Urothelium cell line (cell line): ENCODE measurements around the gene BPGM.

Source experiments
- DNase-seq: peaks from one replicate; pipeline ENCODE4 v3.0.0; 2011; ENCODE audit warnings: low spot score, mixed read lengths
- FAIRE-seq: peaks from 2 replicates; lab custom pipeline; 2011; peaks lifted over from hg19 to GRCh38; lab: Jason Lieb, UNC

The BPGM gene

DNA sequence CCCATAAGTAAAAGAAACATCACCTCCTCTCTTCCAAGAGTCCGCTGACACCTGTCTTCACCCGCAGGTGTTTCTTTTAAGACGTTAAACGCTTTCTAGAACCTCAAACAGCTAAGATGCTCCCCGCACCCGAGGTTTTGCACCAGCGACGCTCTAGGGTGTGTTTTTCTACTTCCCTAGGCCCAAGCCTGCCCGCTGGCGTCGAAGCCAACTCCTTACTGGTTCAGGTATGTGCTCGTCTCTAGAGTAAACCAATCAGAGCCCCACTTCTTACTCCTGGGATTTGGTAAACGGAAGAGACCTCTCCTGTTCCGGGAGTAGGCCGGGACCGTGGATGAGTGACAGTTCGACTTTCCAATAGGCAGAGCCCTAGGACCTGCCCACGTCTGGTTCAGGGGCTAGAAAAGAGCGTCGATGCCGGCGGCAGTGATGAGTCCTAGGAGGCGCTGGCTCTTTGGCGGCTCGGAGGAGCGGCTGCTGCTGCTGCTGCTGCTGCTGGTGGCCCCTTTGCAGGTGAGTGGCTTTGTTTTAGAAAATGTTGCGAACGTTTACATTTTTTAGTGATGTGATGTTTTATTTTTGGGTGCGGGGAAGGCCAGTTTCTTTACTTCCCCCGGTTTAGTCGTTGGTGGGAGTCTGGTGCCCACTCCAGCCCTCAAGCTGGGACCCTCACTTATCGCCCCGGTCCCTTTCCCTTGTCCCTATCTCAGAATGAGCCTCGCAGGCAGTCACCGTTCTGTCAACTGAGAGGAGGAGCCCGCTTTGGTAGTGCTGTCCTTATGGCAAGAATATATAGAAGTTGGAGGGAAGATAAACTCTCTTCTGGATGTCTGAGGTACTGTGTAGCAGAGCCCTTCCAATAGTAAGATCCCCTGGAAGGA lies at the start of gene BPGM:
Gene BPGM, plus strand, starts transcription at position 429 of the 881 bp plus-strand sequence. CDS start 14,655 bp downstream, outside the sequence.
- DNase-seq, result peak; percentile 95
- FAIRE-seq, result no peak

GRCh38 chr7:134599371-134599770 lies 47.3 kb upstream of the BPGM start:
- FAIRE-seq (no peak), DNase-seq (no peak)

GRCh38 chr7:134601459-134601858 lies 45.2 kb upstream of the BPGM start:
- no peak for DNase-seq
- no peak for FAIRE-seq

DNA sequence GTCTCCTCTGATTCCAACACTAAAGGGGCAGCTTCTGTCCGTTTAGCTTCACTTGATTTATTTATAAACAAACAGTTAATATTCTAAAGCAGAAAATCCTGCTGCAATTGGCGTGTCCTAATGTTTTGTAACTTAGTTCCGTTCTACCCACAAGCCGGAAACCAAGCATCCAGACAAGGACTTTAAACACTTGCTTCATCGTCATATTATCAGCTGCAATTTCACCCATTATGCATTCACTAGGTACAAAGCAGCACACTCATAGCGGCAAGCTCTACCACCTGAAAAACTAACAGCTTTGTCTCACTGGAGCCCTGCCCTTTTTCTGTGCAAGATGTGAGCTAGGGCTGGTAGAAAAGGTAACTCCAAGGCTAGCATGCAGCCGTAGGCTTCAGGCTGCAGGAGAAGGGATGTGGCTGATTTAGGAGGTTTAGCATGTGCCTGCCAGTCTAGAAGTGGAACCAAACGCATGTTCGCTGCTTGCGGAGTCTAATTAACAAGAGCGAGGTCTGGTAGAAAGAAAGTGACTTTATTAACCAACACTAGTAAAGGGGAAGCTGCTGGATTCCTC lies 43.7 kb upstream of the BPGM start:
- no peak for DNase-seq
- no peak for FAIRE-seq

GRCh38 chr7:134605978-134606923 lies 40.4 kb upstream of the BPGM start:
- FAIRE-seq (no peak), DNase-seq (peak; percentile 41)

DNA sequence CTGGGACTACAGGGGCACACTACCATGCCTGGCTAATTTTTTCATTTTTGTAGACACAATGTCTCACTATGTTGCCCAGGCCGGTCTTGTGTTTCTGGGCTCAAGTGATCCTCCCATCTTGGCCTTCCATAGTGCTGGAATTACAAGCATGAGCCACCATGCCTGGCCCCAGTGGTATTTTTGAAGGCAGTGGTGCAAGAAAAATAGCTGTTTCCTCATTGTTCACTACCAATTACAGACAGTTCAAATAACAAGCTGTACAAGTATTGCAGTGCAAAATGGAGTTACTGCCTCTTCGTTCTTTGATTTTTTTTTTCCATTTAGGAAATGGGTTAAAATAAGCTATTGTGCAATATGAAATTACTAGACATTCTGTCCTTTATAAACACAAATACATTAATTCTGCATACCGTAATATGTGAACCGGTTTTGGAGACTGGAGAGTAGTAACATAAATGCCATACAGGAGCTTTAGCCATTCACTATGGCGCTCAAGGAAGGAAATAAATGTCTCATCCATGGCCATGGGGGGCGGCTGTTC lies 35.0 kb upstream of the BPGM start:
- FAIRE-seq (no peak), DNase-seq (no peak)

DNA sequence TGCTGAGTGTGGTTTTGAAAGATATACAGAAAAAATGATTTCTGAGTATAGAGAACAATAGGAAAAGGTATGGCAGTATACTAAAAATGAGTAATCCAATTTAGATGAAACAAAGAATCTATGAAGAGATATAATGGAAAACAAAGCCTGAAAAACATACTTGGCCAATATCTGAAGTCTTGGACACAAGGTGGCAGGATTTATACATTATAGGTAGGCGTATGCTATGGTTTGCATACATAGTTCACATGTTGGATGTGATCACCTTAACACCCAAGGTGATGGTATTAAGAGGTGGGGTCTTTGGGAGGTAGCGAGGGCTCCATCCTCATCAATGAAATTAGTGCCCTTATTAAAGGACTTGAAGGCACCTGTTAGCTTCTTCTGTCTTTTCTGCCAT lies 34.5 kb upstream of the BPGM start:
- DNase-seq (no peak), FAIRE-seq (no peak)

DNA sequence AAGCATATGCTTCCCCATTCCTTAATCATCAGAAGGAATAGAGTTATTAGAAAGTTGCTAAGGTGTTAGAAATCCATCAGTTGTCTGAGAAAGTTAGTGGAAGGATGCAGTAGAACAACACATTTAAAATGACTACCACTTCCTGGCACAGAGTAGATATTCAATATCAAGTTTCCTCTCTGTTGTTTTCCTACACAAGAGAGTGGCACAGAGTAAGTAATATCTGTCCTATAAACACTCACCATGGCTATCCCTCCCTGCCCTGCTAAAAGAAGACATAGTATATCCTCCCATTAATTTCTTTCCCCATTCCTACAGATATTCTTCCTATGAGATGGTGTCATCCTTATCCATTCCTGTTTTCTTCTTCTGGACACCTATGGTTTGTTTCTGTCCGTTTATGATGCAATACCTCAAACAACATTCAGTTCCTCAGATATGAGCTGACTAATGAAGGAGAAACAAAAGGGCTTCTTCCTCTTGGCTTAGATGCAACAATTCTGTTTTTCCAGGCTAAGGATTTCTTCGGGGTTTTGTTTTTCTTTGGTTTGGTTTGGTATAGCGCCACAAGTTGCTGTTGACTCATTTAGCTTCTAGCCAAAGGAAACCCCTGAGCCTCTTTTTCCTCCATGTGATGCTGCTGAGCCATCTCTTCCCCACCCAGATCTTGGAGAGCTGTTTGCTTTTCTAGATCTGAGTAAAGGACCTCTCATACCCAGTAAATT lies 32.9 kb upstream of the BPGM start:
- no peak for DNase-seq
- FAIRE-seq, result no peak

DNA sequence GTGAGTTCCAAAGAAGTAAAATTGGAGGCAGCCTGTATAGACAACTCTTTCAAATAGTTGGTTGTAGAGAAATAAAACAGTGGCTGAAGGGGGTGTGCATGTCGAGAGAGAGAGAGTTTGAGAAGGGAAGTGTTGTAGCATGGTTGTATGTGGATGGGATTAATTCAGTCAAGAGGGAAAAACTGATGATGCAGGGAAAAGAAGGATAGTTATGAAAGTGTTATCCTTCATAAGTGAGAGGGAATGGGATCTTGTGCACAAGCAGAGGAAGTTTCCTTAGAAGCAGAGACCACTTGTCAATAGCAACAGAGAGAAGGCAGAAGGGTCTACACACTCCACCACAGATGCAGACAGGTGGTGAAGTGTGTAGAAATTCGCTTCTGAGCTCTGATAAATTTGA lies 30.0 kb upstream of the BPGM start:
- FAIRE-seq (no peak), DNase-seq (no peak)

DNA sequence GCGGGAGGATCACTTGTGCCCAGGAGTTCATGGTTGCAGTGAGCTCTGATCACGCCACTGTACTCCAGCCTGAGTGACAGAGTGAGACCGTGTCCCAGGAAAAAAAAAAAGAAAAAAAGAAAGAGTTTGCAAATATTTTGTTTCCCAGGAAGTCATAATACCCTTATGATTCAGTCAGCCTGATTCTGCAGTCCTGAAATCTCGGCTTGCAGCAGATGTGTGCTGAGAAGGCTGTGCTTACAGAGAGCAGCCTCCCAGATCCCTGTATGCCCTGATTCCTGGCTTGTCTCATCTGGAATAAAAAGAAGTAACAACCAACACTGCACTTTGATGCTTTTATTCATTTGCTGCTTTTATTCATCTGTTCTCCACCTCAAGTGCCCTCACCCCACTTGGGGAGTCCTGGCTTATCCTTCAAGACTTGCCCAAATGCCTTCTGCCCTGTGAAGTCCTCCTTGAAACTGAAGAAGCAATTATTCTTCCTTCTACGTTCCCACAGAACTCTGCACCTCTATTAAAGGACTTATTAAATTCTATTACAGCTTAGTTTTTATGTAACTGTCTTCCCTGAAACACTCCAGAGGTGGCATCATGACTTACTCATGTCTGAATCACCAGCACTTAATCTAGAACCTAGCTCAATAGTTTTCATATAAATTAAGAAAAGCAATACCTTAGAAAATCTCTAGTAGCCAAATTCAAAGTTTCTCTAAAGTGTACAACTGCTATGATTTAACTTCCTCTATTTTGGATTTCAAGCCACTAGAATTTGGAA lies 27.7 kb upstream of the BPGM start:
- FAIRE-seq (no peak), DNase-seq (no peak)

DNA sequence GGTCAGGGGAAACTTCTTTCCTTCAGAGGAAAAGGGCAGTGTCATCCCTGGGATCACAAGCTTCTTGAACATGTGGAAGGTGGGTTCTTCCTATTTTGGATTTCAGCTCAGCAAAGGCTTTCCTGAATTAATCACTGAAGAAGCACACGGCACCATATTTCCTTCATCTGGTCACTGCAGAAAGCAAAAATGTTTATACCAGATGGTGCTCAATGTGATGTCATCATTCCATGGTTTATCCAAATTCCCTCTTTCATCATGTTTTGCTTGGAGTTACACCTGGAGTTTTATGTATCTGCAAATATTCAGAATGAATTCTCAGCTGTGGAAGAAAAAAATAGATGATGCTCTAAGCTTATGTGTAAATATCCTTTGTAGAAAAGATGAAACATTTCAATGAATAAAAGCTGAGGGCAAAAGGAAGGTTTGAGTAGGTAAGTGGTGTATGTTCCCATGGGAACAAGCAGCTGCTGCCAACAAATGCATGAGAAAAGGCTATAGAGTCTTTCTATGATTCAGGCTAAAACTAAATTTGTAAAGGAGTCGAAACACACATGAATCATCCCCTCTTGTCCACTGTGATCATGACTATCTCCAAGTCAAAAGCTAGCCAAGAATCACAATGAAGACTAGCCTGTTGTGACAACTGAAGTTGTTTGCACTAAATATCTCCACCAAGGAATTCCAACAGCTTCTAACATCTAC lies 26.9 kb upstream of the BPGM start:
- no peak for FAIRE-seq
- DNase-seq, result no peak

- DNase-seq (no peak), FAIRE-seq (no peak)
These were observed 24.2 kb upstream of the BPGM start for GRCh38 chr7:134622303-134622995.

DNA sequence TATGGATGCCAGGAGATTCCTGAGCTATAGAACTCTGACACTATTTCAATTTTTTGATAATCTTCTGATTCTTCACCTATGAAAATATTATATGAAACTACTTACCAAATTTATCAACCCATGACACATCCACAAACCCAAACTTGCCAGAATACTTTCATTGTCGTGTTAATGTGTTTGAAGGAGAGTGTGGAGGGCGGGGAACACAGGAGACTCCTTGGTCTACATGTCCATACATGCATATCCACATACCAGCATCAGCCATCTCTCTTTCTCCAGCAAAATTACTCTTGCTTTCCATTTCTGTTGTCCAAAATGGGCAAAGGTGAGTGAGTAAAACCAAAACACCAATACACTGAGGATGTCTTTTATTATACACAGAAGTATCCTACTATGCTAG lies 23.5 kb upstream of the BPGM start:
- DNase-seq, result no peak
- FAIRE-seq, result no peak

GRCh38 chr7:134625550-134625949 lies 21.1 kb upstream of the BPGM start:
- DNase-seq, result no peak
- FAIRE-seq, result no peak

- no peak for FAIRE-seq
These were observed 19.4 kb upstream of the BPGM start for GRCh38 chr7:134627109-134627774.

GRCh38 chr7:134627775-134628153 lies 18.9 kb upstream of the BPGM start:
- no peak for DNase-seq
- FAIRE-seq, result no peak

More at GRCh38 chr7:134627109-134627774, 19.4 kb upstream of the BPGM start:
- no peak for DNase-seq

DNA sequence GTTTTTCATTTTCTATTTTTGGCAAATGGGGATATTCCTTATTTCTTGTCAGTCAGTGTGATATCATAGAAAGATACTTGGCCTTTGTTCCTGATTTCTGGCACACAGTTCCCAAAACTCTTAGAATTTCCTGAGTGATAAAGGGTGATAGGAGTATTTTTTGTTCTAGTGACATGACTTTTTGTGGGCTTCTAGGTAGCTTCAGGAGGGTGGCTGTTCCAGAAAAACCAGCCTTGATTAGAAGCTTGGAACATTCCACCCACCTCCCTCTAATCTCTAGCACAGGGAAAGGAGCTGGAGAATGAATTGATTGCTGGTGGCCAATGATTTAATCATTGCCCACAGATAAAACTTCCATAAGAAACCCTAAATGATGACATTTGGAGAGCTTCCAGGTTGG lies 17.2 kb upstream of the BPGM start:
- no peak for FAIRE-seq
- DNase-seq, result no peak

- DNase-seq (no peak), FAIRE-seq (no peak)
These were observed 16.4 kb upstream of the BPGM start for GRCh38 chr7:134630237-134630636.
